ENCODE measurements around the gene GRAP2.

Gene GRAP2

GRCh38 chr22:39960791-39961746, 60.2 kb downstream of the GRAP2 start:
- no peak overlapping the region for H3K4me3 ChIP-seq (ENCODE audit: low read depth, low read length)

GRCh38 chr22:39962071-39962470, 61.2 kb downstream of the GRAP2 start:
- no peak overlapping the region for H3K4me3 ChIP-seq (ENCODE audit: low read depth, low read length)

GRCh38 chr22:39965748-39966147, 64.9 kb downstream of the GRAP2 start:
- H3K4me3 ChIP-seq (ENCODE audit: low read depth, low read length) = no peak overlapping the region

- H3K4me3 ChIP-seq (ENCODE audit: low read depth, low read length) = no peak overlapping the region
These were observed 65.6 kb downstream of the GRAP2 start for GRCh38 chr22:39966470-39966869.

GRCh38 chr22:39967103-39967829, 66.4 kb downstream of the GRAP2 start:
- no peak overlapping the region for H3K4me3 ChIP-seq (ENCODE audit: low read depth, low read length)

GRCh38 chr22:39967996-39968972, 67.4 kb downstream of the GRAP2 start:
- H3K4me3 ChIP-seq (ENCODE audit: low read depth, low read length) = no peak overlapping the region

- no peak overlapping the region for H3K4me3 ChIP-seq (ENCODE audit: low read depth, low read length)
These were observed 69.9 kb downstream of the GRAP2 start for GRCh38 chr22:39970742-39971141.

GRCh38 chr22:39972641-39973040, 71.8 kb downstream of the GRAP2 start:
- no peak overlapping the region for H3K4me3 ChIP-seq (ENCODE audit: low read depth, low read length)

- no peak overlapping the region for H3K4me3 ChIP-seq (ENCODE audit: low read depth, low read length)
These were observed 72.8 kb downstream of the GRAP2 start for GRCh38 chr22:39973656-39974055.

- H3K4me3 ChIP-seq (ENCODE audit: low read depth, low read length) = no peak overlapping the region
These were observed 73.2 kb downstream of the GRAP2 start for GRCh38 chr22:39974065-39974464.

GRCh38 chr22:39979048-39979447, 78.2 kb downstream of the GRAP2 start:
- no peak overlapping the region for H3K4me3 ChIP-seq (ENCODE audit: low read depth, low read length)

GRCh38 chr22:39979458-39979857, 78.6 kb downstream of the GRAP2 start:
- no peak overlapping the region for H3K4me3 ChIP-seq (ENCODE audit: low read depth, low read length)

GRCh38 chr22:39980596-39980995, 79.7 kb downstream of the GRAP2 start:
- H3K4me3 ChIP-seq (ENCODE audit: low read depth, low read length) = no peak overlapping the region

GRCh38 chr22:39983346-39983745, 82.5 kb downstream of the GRAP2 start:
- H3K4me3 ChIP-seq (ENCODE audit: low read depth, low read length) = no peak overlapping the region

- H3K4me3 ChIP-seq (ENCODE audit: low read depth, low read length) = no peak overlapping the region
These were observed 83.1 kb downstream of the GRAP2 start for GRCh38 chr22:39984006-39984405.

- no peak overlapping the region for H3K4me3 ChIP-seq (ENCODE audit: low read depth, low read length)
These were observed 83.9 kb downstream of the GRAP2 start for GRCh38 chr22:39984746-39985145.

- no peak overlapping the region for H3K4me3 ChIP-seq (ENCODE audit: low read depth, low read length)
These were observed 84.6 kb downstream of the GRAP2 start for GRCh38 chr22:39985383-39986035.

- no peak overlapping the region for H3K4me3 ChIP-seq (ENCODE audit: low read depth, low read length)
These were observed 87.7 kb downstream of the GRAP2 start for GRCh38 chr22:39988386-39989114.

GRCh38 chr22:39989633-39990032, 88.7 kb downstream of the GRAP2 start:
- no peak overlapping the region for H3K4me3 ChIP-seq (ENCODE audit: low read depth, low read length)

GRCh38 chr22:39990686-39991085, 89.8 kb downstream of the GRAP2 start:
- no peak overlapping the region for H3K4me3 ChIP-seq (ENCODE audit: low read depth, low read length)

All from iPS-11a (cell line).